Measurements from ENCODE around the gene RECQL5.

DNA sequence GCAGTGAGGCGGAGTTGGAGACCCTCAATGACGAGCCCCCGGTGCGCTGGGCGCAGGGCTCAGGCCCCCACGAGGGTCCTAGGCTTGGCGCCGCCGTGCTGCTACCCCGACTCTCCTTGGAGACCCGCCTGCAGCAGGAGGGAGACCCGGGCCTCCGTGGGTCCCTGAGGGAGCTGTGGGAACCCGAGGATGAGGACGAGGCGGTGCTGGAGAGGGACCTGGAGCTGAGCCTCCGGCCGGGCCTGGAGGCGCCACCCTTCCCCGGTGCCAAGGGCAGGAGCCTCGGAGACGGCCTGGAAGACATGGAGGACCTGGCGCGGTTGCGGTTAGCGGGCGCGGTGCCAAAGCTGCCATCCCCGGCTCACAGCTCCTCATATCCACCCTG lies 77.0 kb downstream of the RECQL5 start:
- TF ChIP-seq GATA2 (IDR thresholded peaks at IDR 0.05; ENCODE audit: low read depth, low read length) (no peak), GATA3 (IDR thresholded peaks at IDR 0.05; ENCODE audit: low read depth, low read length) (no peak)
